GM21529 (cell line): ENCODE measurements around the gene NPLOC4.

ENCODE experiments used
- ATAC-seq: cut with Tn5 transposase; IDR thresholded peaks from one replicate; pipeline ENCODE4 v1.9.1; 2021; ENCODE audit not compliant: unreplicated experiment

NPLOC4 gene

DNA sequence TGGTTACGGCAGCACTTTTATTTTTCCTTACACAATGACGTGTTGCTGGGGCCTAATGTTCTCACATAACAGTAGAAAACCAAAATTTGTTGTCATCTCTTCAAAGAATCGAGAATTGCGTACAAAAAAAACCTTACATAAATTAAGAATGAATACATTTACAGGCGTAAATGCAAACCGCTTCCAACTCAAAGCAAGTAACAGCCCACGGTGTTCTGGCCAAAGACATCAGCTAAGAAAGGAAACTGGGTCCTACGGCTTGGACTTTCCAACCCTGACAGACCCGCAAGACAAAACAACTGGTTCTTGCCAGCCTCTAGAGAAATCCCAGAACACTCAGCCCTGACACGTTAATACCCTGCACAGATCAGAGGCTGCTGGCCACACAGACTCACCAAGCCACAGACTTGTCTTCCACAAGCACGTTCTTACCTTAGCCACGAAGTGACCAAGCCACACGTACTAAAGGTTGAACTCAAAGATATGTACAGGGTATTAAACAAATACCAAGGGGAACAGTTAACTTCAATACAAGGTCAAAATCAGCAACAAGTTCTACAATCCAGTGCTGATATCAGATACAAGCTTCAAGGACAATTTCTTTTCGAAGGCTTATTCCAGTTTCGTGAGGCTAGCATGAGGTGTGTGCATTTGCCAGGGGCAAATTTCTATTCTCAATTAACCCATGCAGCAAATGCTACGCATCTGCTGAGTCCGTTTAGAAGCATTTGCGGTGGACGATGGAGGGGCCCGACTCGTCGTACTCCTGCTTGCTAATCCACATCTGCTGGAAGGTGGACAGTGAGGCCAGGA lies 126.7 kb downstream of the NPLOC4 start:
- no peak for ATAC-seq

- ATAC-seq: no peak
Observed at GRCh38 chr17:81509207-81509971, 127.5 kb downstream of the NPLOC4 start.

DNA sequence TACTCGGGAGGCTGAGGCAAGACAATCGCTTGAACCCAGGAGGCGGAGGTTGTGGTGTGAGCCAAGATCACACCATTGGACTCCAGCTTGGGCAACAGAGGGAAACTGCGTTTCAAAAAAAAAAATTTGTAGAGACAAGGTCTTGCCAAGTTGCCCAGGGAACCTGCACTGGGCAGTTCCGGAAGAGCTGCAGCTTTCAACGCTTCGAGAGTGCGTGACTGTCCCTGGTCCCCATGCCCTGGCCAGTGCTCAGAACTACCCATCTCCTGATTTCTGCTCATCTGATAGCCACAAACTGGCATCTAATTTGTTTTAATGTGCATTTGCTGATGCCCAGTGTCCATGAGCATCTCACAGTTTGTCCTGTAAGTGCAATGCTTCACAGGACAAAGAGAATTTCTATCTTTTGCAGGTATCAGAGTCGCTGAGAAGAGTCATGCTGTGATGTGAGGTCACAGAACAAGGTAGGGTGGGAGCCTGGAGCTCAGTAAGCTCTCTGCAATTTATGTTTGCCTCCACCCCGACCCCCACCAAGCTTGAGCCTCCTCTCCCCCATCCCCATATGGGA lies 128.2 kb downstream of the NPLOC4 start:
- no peak for ATAC-seq
